SK-N-MC (cell line): ENCODE results near the gene ZNF865.

ENCODE experiments used
- EZH2 ChIP-seq: fragments of 200-600 bp; sonication (generic); IDR thresholded peaks from one replicate; pipeline ENCODE4 v1.6.1; 2017; ENCODE audit warnings: antibody characterized with exemption
- POLR2AphosphoS5 ChIP-seq: IDR thresholded peaks from 2 replicates; pipeline ENCODE4 v1.6.1; 2012; ENCODE audit warnings: mild to moderate bottlenecking, low read depth, low read length, borderline replicate concordance

DNA sequence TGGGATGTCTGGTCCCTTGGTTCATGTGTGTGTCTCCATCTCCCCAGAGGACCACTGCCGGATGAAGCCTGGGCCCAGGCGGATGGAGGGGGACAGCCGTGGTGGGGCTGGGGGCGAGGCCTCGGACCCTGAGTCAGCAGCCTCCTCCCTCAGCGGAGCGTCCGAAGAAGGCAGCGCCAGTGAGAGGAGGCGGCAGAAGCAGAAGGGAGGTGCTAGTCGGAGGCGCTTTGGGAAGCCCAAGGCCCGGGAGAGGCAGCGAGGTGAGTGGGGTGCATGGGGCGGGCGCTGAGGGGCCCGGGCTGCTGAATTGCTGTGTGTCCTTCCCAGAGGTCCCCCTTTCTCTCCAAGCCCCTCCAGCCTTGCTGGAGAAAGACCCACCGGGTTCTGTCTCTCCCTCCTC is 45.8 kb downstream of the ZNF865 start:
- TF ChIP-seq EZH2 (no peak), POLR2AphosphoS5 (no peak)
